ENCODE data around the gene ATRIP. TPM values are rescaled to one million over a fixed set of nuclear protein-coding genes. Genes with fewer than 3 reads are reported as not detected.

Gene ATRIP
- total and polyA plus RNA-seq, 2 of the 8 experiments (the other 6 are each of a cell fraction or from before 2014, with no cell fraction given), result 18.5 to 20.2 TPM

DNA sequence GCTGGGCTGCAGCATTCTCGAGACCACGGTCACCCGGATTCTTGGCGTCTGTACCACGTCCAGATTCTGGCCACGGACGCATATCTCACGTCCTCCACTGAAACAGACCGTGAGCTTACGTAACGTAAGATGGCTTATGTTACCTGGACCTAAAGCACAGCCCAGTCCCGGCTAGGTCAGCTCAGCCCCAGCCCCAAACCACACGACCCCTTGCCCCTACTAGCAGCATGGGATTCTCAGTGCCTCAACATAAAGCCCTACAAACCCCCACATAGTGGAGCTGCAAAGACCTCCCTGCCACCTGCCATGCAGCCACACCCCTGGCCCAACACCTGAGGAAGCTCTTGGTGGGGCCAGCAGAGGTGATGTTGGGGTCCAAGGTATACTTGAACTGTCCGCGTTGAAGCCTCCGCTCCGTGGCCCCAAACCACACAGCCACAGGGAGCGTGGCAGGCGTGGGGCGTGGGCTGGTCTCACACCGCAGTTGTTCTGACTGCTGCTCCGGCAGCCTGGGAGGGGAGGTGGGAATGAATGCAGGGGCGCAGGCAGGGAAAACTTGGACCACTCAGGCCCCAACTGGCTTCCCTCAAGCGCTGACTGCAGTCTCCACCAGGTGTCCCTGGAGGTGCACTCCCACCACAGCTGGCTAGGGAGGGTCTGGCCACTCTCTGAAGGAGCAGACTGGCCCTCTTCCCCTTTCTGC lies 31.1 kb upstream of the ATRIP start:
- Histone ChIP-seq H4K91ac (replicated peaks; ENCODE audit: insufficient read length, low read length) (no peak overlapping the region), H3K27ac (ENCODE audit: low read depth, low read length) (no peak overlapping the region), H3K79me2 (ENCODE audit: control insufficient read depth in 1 of 2, insufficient read depth in 2 of 2, low read length in 2 of 2) (no peaks in the 10 kb centered on the region; a peak in 1 of 4 replicates), H3K56ac (replicated peaks; ENCODE audit: insufficient read length, low read depth, low read length) (no peak overlapping the region), H2BK120ac (replicated peaks; ENCODE audit: low read depth, low read length) (no peak overlapping the region), H2BK5ac (ENCODE audit: low read depth, low read length) (no peak overlapping the region), H4K5ac (ENCODE audit: insufficient read length, low read depth, low read length) (no peak overlapping the region), H3K9ac (replicated peaks in 1 of 4; ENCODE audit: extremely low read depth in 1 of 4, low read depth in 3 of 4, low read length in 3 of 4) (no peak overlapping the region), H3K4me3 (ENCODE audit: extremely low read depth in 1 of 4, insufficient read depth in 2 of 4, low read depth in 3 of 4, low read length in 4 of 4) (no peak overlapping the region), H3K9me3 (ENCODE audit: insufficient read depth in 2 of 2, low read depth in 1 of 2, low read length in 1 of 2) (no peaks in the 10 kb centered on the region), H3K23me2 (ENCODE audit: low read depth, low read length) (no peaks in the 10 kb centered on the region), H3K79me1 (ENCODE audit: low read depth, low read length) (no peaks in the 10 kb centered on the region; the same call in none of the 2 replicates), H2AFZ (ENCODE audit: low read length) (no peak overlapping the region), H2BK20ac (ENCODE audit: low read length) (no peak overlapping the region), H3K27me3 (replicated peaks in 1 of 4; ENCODE audit: control insufficient read depth in 3 of 4, extremely low read depth in 1 of 4, insufficient read depth in 3 of 4, low read length in 3 of 4) (no peaks in the 10 kb centered on the region), H3K4me2 (ENCODE audit: insufficient read depth in 1 of 2, low read depth in 2 of 2, low read length in 2 of 2) (no peak overlapping the region), H2BK12ac (ENCODE audit: low read depth, low read length) (no peak overlapping the region), H2BK15ac (ENCODE audit: low read length) (no peak overlapping the region), H2AK5ac (ENCODE audit: low read depth, low read length) (no peak overlapping the region), H3K4me1 (replicated peaks in 1 of 4; ENCODE audit: control insufficient read depth in 3 of 4, insufficient read depth in 4 of 4, low read length in 3 of 4) (no peaks in the 10 kb centered on the region), H3K23ac (ENCODE audit: insufficient read length) (no peak overlapping the region), H3K4ac (replicated peaks; ENCODE audit: insufficient read length, low read depth, low read length) (no peak overlapping the region), H4K8ac (ENCODE audit: extremely low read depth, insufficient read depth, low read length) (no peak overlapping the region; the same call in 1 of the 2 replicates), H3K14ac (ENCODE audit: insufficient read length) (no peak overlapping the region), H4K20me1 (replicated peaks in 1 of 2; ENCODE audit: control insufficient read depth in 1 of 2, insufficient read depth in 2 of 2, low read length in 2 of 2) (peaks cover 8 to 49% of the 10 kb centered on the region in 2 experiments), H3K18ac (ENCODE audit: extremely low read depth, low read length) (no peak overlapping the region), H3K36me3 (ENCODE audit: control insufficient read depth in 2 of 4, insufficient read depth in 4 of 4, low read length in 3 of 4) (peaks cover 73 to 87% (median 83%) of the 10 kb centered on the region in 4 experiments)
- DNase-seq (ENCODE audit: low read depth in 1 of 2, low spot score in 2 of 2), result no peak
- FAIRE-seq, result no peak
- ChIA-PET CTCF (ENCODE audit: partially characterized antibody) (interaction anchor here (0.7 to 4.3 kb wide), 11 partner anchors 8 to 183 kb away, joined by 3 to 47 read pairs (median 7); partner anchors contain the start of genes CCDC51 and PLXNB1), POLR2A (ENCODE audit: partially characterized antibody) (interaction anchor here (0.6 to 31.5 kb wide), 4 partner anchors 7 to 223 kb away, joined by 3 to 650 read pairs (median 327); partner anchors contain the start of gene PLXNB1)
- 94% methylated on average over 21 of the region's 24 CpGs; no CpG with 5 or more reads in 1 of the 2 experiments for WGBS, 2 experiments (ENCODE audit: extremely low coverage in 1 of 2, insufficient coverage in 1 of 2, insufficient read length in 1 of 2, insufficient replicate concordance in 2 of 2, low coverage in 1 of 2, low lambda C conversion rate in 2 of 2, missing lambda C conversion rate in 1 of 2)
- TF ChIP-seq RXRA (IDR thresholded peaks at IDR 0.05; ENCODE audit: insufficient read depth, low read depth, low read length) (no peak), SP1 (IDR thresholded peaks at IDR 0.05; ENCODE audit: low read depth, low read length) (no peak), CTCF (IDR thresholded peaks at IDR 0.05; ENCODE audit: control extremely low read depth in 1 of 3, insufficient read depth in 1 of 3, low read depth in 1 of 3, low read length in 3 of 3) (peak in 2 of 3 experiments; percentile 43 to 50; a peak in 3 of 4 replicates), KDM4A (IDR thresholded peaks at IDR 0.05; ENCODE audit: low read depth, low read length, severe bottlenecking) (no peak), RAD21 (IDR thresholded peaks at IDR 0.05 in 1 of 2, conservative IDR thresholded peaks at IDR 0.05 in 1 of 2; ENCODE audit: low read depth in 2 of 2, low read length in 2 of 2) (peak; percentile 17 to 49; a peak in 3 of 4 replicates)

All from H1 (cell line).